HG03378 (cell line): ENCODE measurements around the gene USP12.

ENCODE experiments used
- ATAC-seq: cut with Tn5 transposase; IDR thresholded peaks from one replicate; pipeline ENCODE4 v1.9.1; 2021; ENCODE audit warnings: mild to moderate bottlenecking, moderate library complexity; ENCODE audit not compliant: unreplicated experiment

USP12 gene

GRCh38 chr13:27038323-27038722 is 133.3 kb downstream of the USP12 start:
- ATAC-seq: no peak

- ATAC-seq: no peak
Measured at GRCh38 chr13:27037571-27037970, 134.0 kb downstream of the USP12 start.

- no peak for ATAC-seq
Measured at GRCh38 chr13:27037171-27037570, 134.4 kb downstream of the USP12 start.

- no peak for ATAC-seq
Measured at GRCh38 chr13:27036236-27036981, 135.2 kb downstream of the USP12 start.

- no peak for ATAC-seq
Measured at GRCh38 chr13:27035892-27036235, 135.7 kb downstream of the USP12 start.

DNA sequence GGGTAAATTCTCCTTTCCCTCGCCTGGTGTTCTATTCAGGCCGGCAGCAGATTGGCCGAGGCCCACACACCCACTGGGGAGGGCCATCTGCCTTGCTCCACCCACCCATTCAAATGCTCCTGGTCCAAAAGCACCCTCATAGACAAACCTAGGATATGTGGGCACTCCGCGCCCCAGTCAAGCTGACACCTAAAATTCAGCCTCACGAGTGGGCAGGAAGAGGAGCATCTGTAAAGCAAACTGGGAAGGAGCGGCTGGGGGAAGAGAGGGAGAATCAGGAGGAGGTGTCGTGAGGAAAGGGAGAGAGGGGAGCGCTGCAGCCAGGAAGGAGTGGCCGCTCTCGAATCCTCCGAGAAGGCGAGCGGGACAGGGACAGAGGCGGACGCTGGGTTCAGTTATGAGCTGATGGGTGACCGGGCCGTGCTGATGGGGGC is 136.9 kb downstream of the USP12 start:
- ATAC-seq: no peak

GRCh38 chr13:27028683-27029480 is 142.7 kb downstream of the USP12 start:
- ATAC-seq: no peak

- ATAC-seq: no peak
Measured at GRCh38 chr13:27027086-27027667, 144.4 kb downstream of the USP12 start.

DNA sequence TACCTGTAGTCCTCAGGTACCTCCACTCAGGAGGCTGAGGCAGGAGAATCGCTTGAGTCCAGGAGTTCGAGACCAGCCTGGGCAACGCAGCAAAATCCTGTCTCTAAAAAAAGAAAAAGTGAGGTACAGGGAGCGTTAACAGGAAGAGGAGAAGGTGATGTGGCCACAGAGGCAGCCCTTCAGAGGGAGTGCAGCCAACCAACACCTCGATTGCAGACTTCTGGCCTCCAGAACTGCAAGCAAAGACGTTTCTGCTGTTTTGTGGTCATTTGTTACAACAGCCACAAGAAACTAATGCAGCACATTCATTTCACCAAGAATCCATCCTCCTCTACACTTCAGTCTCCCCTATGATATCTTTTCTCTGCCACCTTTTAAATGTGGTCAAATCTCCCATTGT is 145.2 kb downstream of the USP12 start:
- no peak for ATAC-seq

DNA sequence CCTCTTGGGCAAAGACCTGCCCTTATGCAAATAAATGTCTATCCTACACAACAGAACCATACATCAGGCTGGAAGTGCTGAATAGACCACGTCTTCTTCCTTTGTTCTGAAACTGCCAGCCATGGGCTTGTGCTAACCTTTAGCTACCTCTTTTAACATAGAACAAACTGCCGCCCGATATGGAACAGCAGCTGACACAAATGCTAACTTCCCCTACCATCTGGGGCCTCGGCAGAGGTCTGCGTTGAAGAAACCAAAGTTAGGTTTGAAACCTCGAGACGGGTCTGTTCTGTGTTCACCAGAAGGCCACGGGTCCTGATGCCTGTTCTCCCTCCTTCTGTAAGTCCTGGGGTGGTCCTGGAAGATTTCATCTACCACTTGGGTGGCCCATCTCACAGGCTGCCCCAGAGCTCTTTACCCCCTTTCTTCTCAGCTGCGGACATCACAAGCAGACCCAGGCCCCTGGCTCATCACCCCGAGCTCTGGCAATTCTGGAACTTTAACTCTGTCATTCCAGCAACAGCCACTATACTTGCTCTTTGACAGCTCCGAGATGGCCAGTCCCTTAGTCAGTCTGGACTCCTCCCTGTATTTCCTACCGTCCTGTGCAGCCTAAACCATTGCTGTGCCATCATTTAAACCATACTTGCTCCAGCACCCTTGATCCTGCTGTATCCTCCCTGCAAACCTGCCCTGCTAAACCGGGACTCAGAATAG is 146.7 kb downstream of the USP12 start:
- ATAC-seq: no peak

DNA sequence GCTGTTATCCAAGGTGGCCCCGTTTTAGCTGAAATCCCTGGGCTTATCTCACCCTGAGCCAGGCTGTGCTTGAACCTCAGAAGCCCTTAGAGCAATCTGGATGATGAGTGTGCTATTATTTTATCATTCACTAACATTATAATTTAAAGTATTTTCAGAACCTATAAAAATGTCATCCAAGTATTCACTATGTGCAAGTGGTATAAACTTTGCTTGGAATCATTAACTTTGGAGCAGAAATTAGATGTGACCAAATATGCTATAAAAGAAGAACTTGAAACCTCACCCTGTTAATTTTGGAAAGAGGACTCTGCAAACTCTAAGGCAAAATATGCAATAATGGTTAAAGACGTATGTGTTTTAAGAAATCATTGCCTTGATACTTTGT is 147.5 kb downstream of the USP12 start:
- no peak for ATAC-seq

DNA sequence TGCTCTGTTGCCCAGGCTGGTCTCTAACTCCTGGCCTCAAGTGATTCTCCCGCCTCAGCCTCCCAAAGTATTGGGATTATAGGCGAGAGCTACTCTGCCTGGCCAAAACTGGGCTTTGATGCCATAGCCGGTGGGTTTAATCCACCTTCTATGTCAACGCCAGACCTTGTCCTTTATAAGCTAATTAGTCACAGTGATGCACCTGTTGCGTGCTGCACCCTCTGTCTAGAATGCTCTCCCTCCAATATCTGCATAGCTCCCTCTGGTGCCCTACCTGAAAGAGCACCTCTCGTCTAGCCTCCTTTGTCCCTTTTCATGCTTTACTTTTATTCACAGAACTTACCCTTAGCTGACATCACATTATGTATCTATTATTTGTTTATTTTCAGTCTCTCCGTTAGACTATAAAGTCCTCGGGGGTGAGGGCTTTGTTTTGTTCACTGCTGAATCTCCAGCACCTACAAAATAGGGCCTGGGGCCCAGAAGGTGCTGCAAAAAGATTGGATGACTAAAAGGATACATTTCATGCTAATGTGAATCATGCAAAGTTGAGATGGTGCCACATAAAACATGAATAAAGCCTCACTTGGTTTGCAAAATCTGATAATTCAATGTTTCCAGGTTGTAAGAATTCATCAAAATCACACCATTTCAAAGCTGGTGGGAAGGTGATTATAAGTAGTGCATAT is 148.1 kb downstream of the USP12 start:
- no peak for ATAC-seq

GRCh38 chr13:27022571-27023311 is 148.9 kb downstream of the USP12 start:
- no peak for ATAC-seq

DNA sequence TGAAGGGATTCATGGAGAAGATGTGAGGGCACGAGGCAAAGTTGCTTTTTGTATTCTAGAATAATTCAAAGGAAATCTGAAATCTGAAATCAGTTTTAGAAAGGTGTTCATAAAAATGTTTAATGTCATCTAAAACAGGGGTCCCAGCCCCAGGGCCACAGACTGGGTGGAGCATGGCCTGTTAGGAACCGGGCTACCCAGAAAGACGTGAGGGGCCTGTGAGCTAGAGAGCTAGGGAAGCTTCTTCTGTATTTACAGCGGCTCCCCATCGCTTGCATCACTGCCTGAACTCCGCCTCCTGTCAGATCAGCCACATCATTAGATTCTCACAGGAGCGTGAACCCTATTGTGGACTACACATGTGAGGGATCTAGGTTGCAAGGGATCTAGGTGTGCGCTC is 151.2 kb downstream of the USP12 start:
- ATAC-seq: no peak

GRCh38 chr13:27018882-27019281 is 152.7 kb downstream of the USP12 start:
- ATAC-seq: no peak

GRCh38 chr13:27018344-27018861 is 153.2 kb downstream of the USP12 start:
- no peak for ATAC-seq

DNA sequence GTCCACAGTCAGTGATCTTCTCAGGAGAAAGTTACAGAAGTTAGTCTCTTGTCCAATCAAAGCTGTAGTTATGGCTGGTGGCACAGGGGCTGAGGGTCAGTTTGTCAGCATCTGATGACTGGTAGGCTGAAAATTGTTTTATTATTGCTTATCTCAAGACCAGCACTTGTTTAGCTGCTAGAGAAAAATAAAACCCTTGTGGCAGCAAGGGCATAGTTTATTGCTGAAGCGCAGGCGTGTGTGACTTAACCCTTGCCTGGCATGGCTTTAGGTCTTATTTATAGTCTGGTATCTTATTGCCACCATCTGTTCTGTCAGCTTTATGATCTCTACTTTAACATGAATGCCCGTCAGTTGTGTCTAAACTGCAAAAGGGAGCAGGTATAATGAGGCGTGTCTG is 154.7 kb downstream of the USP12 start:
- no peak for ATAC-seq
